LNCAP (cell line): ENCODE data around the gene WIPF3.

ENCODE experiments used
- CTCF ChIP-seq: fragments of 450-650 bp; IDR thresholded peaks from 2 replicates; pipeline ENCODE4 v1.5.1; 2017; ENCODE audit warnings: mild to moderate bottlenecking

Gene WIPF3

GRCh38 chr7:29875741-29876140 lies 69.4 kb downstream of the WIPF3 start:
- TF ChIP-seq CTCF = no peak

DNA sequence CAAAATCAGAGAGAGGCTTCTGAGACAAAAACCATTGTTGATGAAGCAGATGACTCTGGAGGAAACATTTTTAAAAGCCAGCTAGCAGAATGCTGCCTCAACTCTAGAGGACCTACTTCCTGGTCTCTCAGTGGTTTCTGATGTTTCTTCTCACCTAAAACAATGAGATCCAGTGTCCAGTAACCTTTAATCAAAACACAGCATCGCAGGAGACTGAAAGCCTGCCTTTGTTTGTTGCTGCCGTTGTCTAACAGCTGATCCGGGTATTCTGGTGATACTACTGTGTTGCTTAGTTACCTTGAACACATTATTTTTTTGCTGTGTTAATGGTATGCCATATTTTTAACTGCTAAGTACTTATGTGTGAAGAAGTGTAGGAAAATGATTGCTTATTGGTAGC lies 70.9 kb downstream of the WIPF3 start:
- TF ChIP-seq CTCF = no peak

DNA sequence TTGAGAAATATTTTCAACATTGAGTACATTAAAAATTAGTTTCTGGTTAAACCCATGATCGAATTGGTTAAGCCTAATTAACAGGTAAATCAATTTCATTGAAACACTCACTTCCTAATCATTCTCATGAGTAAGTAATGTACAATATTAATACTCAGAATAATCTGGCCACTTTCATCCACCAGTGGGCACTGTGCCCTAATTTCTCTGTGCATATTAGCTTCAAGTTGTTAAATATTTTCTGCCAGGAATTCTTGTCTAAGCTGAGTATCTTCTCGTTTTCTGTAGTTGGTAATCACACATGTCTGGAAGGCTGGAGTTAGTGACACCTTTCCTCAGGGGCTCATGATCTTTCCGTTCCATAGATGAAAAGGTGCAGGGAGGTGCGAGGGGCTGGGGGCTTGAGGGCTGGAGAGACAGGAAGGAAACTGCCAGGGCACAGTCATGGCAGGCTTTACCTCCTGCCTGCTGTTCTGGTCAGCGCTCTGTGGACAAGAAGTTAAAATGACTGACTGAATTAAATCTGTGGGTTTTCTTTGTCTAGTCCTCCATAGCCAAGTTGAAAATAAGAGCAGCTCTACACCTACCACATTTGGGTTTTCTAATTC lies 71.9 kb downstream of the WIPF3 start:
- peak; percentile 63 for TF ChIP-seq CTCF

DNA sequence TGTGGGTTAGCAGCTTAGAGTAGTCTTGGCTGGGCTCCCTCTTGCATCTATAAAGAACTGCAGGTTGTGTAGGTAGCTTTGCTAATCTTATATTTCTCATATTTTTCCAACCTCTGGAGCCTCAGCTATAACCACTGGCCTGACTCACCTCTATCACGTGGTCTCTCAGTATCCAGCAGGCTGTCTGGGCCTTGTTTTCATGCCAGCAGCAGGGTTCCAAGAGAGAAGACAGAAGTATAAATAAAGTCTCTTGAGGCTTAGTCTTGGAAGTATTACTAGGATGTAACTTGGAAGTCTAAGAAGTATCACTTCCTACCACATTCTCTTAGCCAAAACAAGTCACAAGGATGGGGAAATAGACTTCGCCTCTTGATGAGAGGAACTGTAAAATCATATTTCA lies 73.3 kb downstream of the WIPF3 start:
- no peak for TF ChIP-seq CTCF

DNA sequence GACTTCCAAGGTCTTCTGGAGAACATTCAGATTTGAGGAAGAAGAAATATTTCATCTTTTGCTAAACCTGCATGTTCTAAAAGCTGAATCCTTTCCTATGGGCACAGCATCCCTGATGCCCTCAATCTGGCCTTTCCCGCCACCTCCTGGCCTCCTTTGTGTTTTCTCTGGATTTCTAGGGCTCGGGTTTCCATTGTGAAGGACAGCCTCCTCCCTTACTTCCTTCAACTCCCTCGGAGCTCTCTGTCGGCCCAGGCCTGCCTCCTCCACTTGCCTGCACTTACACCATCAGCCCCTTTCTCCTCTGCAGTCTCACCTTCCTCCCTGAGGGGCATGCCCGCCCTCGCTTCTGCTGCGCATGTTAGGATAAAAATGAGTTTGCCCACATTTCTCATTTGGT lies 75.4 kb downstream of the WIPF3 start:
- TF ChIP-seq CTCF = no peak

DNA sequence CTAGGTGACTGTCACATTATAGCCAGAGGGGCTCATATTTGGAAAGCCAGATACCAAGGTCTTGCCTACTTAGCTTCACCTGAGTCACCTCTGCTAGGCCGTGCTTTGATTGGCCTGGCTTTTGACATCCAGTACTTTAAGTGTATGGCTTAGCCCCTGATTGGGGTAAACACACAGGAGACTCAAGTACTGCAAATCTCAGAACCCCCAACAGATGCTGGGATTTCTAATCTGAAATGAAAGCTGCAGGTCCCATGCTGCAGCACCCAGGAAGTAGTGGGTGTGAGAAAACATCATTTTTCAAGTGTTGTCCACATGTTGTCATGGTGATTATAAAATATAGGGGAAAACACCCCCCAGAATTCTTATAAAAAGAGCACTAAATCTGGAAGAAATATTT lies 76.2 kb downstream of the WIPF3 start:
- TF ChIP-seq CTCF = no peak

GRCh38 chr7:29883462-29884398 lies 77.4 kb downstream of the WIPF3 start:
- TF ChIP-seq CTCF = no peak
